GM23338 (cell line): ENCODE measurements around the gene MYOD1. TPM values are rescaled to one million over a fixed set of nuclear protein-coding genes. Genes with fewer than 3 reads are reported as not detected.

Experiments used
- ATAC-seq: fragments of 200-7000 bp; cut with Tn5 transposase; 3 replicates; pipeline ENCODE4 v1.9.1; 2020
- DNase-seq: peaks from one replicate; pipeline ENCODE4 v3.0.0-alpha.2; 2015; ENCODE audit warnings: low spot score
- H2AFZ ChIP-seq: fragments of 200-600 bp; sonication (generic); 2 replicates; pipeline ENCODE4 v1.8.0; 2016; ENCODE audit warnings: antibody characterized with exemption, mild to moderate bottlenecking, moderate library complexity
- H3F3A ChIP-seq: fragments of 200-600 bp; sonication (generic); replicated peaks from 2 replicates; pipeline ENCODE4 v1.8.0; 2017; ENCODE audit warnings: antibody characterized with exemption, mixed run types, low read depth
- H3K27ac ChIP-seq: fragments of 200-600 bp; sonication (generic); 2 replicates; pipeline ENCODE4 v1.6.1; 2016; ENCODE audit warnings: low read depth
- H3K27me3 ChIP-seq: fragments of 200-600 bp; sonication (generic); 2 replicates; pipeline ENCODE4 v1.8.0; 2016; ENCODE audit warnings: mild to moderate bottlenecking, mixed run types, moderate library complexity; ENCODE audit not compliant: insufficient read depth
- H3K36me3 ChIP-seq: fragments of 200-600 bp; sonication (generic); 2 replicates; pipeline ENCODE4 v1.8.0; 2016; ENCODE audit warnings: mild to moderate bottlenecking; ENCODE audit not compliant: insufficient read depth
- H3K4me1 ChIP-seq: fragments of 200-600 bp; sonication (generic); 2 replicates; pipeline ENCODE4 v1.8.0; 2016; ENCODE audit warnings: mild to moderate bottlenecking, moderate library complexity; ENCODE audit not compliant: insufficient read depth
- H3K4me2 ChIP-seq: fragments of 200-600 bp; sonication (generic); 2 replicates; pipeline ENCODE4 v1.7.1; 2017; ENCODE audit warnings: mixed run types
- H3K4me3 ChIP-seq: fragments of 200-600 bp; sonication (generic); 2 replicates; pipeline ENCODE4 v1.6.1; 2016; ENCODE audit warnings: mixed run types
- H3K79me2 ChIP-seq: fragments of 200-600 bp; sonication (generic); replicated peaks from 2 replicates; pipeline ENCODE4 v1.8.0; 2017; ENCODE audit warnings: mild to moderate bottlenecking; ENCODE audit not compliant: insufficient read depth
- H3K9me2 ChIP-seq: fragments of 200-600 bp; sonication (generic); 2 replicates; pipeline ENCODE4 v1.8.0; 2017; ENCODE audit not compliant: insufficient read depth
- H4K20me1 ChIP-seq: fragments of 200-600 bp; sonication (generic); replicated peaks from 2 replicates; pipeline ENCODE4 v1.8.0; 2017; ENCODE audit warnings: mild to moderate bottlenecking; ENCODE audit not compliant: insufficient read depth
- H3K27ac Mint-ChIP-seq: 2 replicates; pipeline ENCODE4 v1.8.0; 2020; ENCODE audit warnings: inconsistent platforms, mild to moderate bottlenecking, moderate library complexity, mixed read lengths
- H3K27me3 Mint-ChIP-seq: 3 replicates; pipeline ENCODE4 v1.8.0; 2022; ENCODE audit warnings: low read depth, mild to moderate bottlenecking, moderate library complexity, mixed read lengths, inconsistent platforms; ENCODE audit not compliant: insufficient read depth, poor library complexity
- H3K36me3 Mint-ChIP-seq: 3 replicates; pipeline ENCODE4 v1.8.0; 2021; ENCODE audit warnings: low read depth, mild to moderate bottlenecking, inconsistent platforms, moderate library complexity, mixed read lengths
- H3K4me1 Mint-ChIP-seq: 3 replicates; pipeline ENCODE4 v1.8.0; 2020; ENCODE audit warnings: mild to moderate bottlenecking, inconsistent platforms, mixed read lengths
- H3K4me3 Mint-ChIP-seq: 3 replicates; pipeline ENCODE4 v1.8.0; 2021; ENCODE audit warnings: moderate library complexity, mild to moderate bottlenecking, inconsistent platforms, mixed read lengths
- H3K9me3 Mint-ChIP-seq: 3 replicates; pipeline ENCODE4 v1.8.0; 2020; ENCODE audit warnings: moderate library complexity, mild to moderate bottlenecking, inconsistent platforms, mixed read lengths
- CTCF ChIP-seq, 2 experiments: fragments of 200-600 bp in 1 of 2; sonication (generic) in 1 of 2; conservative IDR thresholded peaks; 2 replicates each; pipeline versions ENCODE4 v1.5.1 to v1.6.1; 2016 to 2017; ENCODE audit warnings: antibody characterized with exemption in 2 of 2, low read depth in 2 of 2, mild to moderate bottlenecking in 2 of 2, moderate library complexity in 1 of 2
- EZH2 ChIP-seq: fragments of 200-600 bp; sonication (generic); IDR thresholded peaks from one replicate; pipeline ENCODE4 v1.8.0; 2017; ENCODE audit warnings: antibody characterized with exemption, mild to moderate bottlenecking, low read depth; ENCODE audit not compliant: unreplicated experiment
- NANOG ChIP-seq: IDR thresholded peaks from 2 replicates; pipeline ENCODE4 v1.6.1; 2016; ENCODE audit warnings: antibody characterized with exemption, borderline replicate concordance
- polyA plus RNA-seq: library from polyadenylated mRNA; unstranded; fragments of >200 nt; fragmentation: Nextera tagmentation; extraction: Ambion mirVana; gene quantifications from 2 replicates; pipeline ENCODE4 v1.2.1, GENCODE V29; 2016
- total RNA-seq: library from RNA; depleted of rRNA; stranded (reverse); fragments of >200 nt; shearing (Covaris generic); gene quantifications from 2 replicates; pipeline ENCODE4 v1.2.3, GENCODE V29; 2014
- TF ChIP-seq, protein P1 (sequence below): IDR thresholded peaks from one replicate; pipeline ENCODE4 v1.6.1; 2018; ENCODE audit warnings: antibody characterized with exemption; ENCODE audit not compliant: unreplicated experiment

The MYOD1 gene
- total and polyA plus RNA-seq, 2 experiments from 2014 or later: not detected

DNA sequence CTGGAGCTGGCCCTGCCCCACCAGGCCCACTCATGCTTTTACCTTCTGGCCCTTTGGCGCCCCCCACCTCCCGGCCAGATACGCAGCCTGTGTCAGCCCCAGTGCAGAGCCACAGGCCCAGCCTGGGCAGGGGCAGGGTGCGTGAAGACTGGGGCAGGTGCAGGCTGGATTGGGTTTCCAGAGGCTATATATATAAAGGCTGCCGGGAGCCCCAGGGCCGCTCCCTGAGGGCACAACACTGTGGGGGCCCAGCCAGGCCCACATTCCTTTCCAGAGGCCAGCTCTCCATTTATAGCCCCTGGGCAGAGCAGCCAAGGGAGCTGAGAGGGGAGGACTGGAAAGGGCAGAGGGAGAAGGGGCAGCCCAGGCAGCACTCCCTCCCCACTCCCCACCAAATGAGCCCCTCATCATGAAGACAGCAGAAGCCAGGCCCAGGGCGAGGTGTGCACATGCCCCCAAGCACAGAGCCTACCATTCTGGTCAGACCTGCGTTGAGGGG, 5.0 kb upstream of the MYOD1 start:
- Histone ChIP-seq H3K27me3 (peaks cover 76% of the 10 kb centered on the region), H3K4me2 (no peak overlapping the region), H2AFZ (no peak overlapping the region), H3K4me3 (no peak overlapping the region), H3K27ac (no peak overlapping the region), H3K79me2 (no peaks in the 10 kb centered on the region), H4K20me1 (no peaks in the 10 kb centered on the region; the same call in 1 of the 2 replicates), H3K36me3 (no peaks in the 10 kb centered on the region), H3F3A (no peaks in the 10 kb centered on the region), H3K9me2 (no peaks in the 10 kb centered on the region), H3K4me1 (no peaks in the 10 kb centered on the region)
- H3K27me3 Mint-ChIP-seq: peaks cover 4% of the 10 kb centered on the region
- H3K4me1 Mint-ChIP-seq: peaks cover 7% of the 10 kb centered on the region; the same call in 2 of the 3 replicates
- DNase-seq: peak; percentile 38
- no peak overlapping the region for H3K27ac Mint-ChIP-seq
- TF ChIP-seq NANOG: no peak
- peak in 1 of 2 experiments; percentile 61 for TF ChIP-seq CTCF (conservative IDR thresholded peaks at IDR 0.05; ENCODE audit: low read depth in 2 of 2)
- H3K36me3 Mint-ChIP-seq: no peaks in the 10 kb centered on the region
- H3K9me3 Mint-ChIP-seq: no peaks in the 10 kb centered on the region
- ATAC-seq: peak; percentile 65
- no peak overlapping the region for H3K4me3 Mint-ChIP-seq

GRCh38 chr11:17714870-17715269, 4.5 kb upstream of the MYOD1 start:
- Histone ChIP-seq H3K4me3 (no peak overlapping the region), H3K9me2 (no peaks in the 10 kb centered on the region), H4K20me1 (no peaks in the 10 kb centered on the region; the same call in 1 of the 2 replicates), H3K27ac (no peak overlapping the region), H3K36me3 (no peaks in the 10 kb centered on the region), H3K4me2 (no peak overlapping the region), H3F3A (no peaks in the 10 kb centered on the region), H2AFZ (no peak overlapping the region), H3K79me2 (no peaks in the 10 kb centered on the region), H3K4me1 (no peaks in the 10 kb centered on the region), H3K27me3 (peaks cover 81% of the 10 kb centered on the region)
- no peak overlapping the region for H3K4me3 Mint-ChIP-seq
- no peaks in the 10 kb centered on the region for H3K9me3 Mint-ChIP-seq
- TF ChIP-seq EZH2 (no peak), CTCF (conservative IDR thresholded peaks at IDR 0.05; ENCODE audit: low read depth in 2 of 2) (no peak)
- no peak for ATAC-seq
- DNase-seq: no peak
- H3K27me3 Mint-ChIP-seq: peaks cover 9% of the 10 kb centered on the region
- H3K36me3 Mint-ChIP-seq: no peaks in the 10 kb centered on the region
- no peak overlapping the region for H3K27ac Mint-ChIP-seq
- H3K4me1 Mint-ChIP-seq: peaks cover 7% of the 10 kb centered on the region; the same call in 2 of the 3 replicates

DNA sequence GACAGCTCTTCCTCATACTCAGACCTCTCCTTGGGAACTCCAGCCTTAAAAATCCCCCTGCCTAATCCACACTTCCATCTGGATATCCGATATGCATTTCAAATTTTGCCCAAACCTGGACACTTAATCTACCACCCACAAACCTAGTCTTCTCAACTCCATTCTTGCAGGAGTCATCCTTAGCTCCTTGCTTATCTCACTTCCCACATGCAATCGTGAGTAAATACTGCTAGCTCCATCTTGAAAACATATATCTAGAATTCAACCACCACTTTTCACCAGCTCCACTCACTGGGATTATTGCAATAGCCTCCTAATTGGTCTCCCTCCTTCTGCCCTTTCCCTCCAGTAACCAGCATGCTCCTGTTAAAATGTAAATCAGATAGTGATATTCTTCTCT, 2.6 kb upstream of the MYOD1 start:
- no peaks in the 10 kb centered on the region; the same call in 1 of the 2 replicates for H4K20me1 ChIP-seq
- no peak overlapping the region for H3K4me2 ChIP-seq
- no peaks in the 10 kb centered on the region for H3K79me2 ChIP-seq
- Mint-ChIP-seq H3K4me1 (peaks cover 7% of the 10 kb centered on the region; the same call in 2 of the 3 replicates), H3K9me3 (no peaks in the 10 kb centered on the region), H3K27ac (no peak overlapping the region), H3K4me3 (no peak overlapping the region), H3K27me3 (peaks cover 26% of the 10 kb centered on the region), H3K36me3 (no peaks in the 10 kb centered on the region)
- H3K4me1 ChIP-seq: peaks cover 7% of the 10 kb centered on the region; the same call in 1 of the 2 replicates
- no peak overlapping the region for H3K4me3 ChIP-seq
- ATAC-seq (no peak), DNase-seq (no peak)
- H3K36me3 ChIP-seq: no peaks in the 10 kb centered on the region
- no peaks in the 10 kb centered on the region for H3F3A ChIP-seq
- H3K9me2 ChIP-seq: no peaks in the 10 kb centered on the region
- no peak overlapping the region for H3K27ac ChIP-seq
- H3K27me3 ChIP-seq: peaks cover 96% of the 10 kb centered on the region
- H2AFZ ChIP-seq: no peak overlapping the region
- TF ChIP-seq, protein P1, sequence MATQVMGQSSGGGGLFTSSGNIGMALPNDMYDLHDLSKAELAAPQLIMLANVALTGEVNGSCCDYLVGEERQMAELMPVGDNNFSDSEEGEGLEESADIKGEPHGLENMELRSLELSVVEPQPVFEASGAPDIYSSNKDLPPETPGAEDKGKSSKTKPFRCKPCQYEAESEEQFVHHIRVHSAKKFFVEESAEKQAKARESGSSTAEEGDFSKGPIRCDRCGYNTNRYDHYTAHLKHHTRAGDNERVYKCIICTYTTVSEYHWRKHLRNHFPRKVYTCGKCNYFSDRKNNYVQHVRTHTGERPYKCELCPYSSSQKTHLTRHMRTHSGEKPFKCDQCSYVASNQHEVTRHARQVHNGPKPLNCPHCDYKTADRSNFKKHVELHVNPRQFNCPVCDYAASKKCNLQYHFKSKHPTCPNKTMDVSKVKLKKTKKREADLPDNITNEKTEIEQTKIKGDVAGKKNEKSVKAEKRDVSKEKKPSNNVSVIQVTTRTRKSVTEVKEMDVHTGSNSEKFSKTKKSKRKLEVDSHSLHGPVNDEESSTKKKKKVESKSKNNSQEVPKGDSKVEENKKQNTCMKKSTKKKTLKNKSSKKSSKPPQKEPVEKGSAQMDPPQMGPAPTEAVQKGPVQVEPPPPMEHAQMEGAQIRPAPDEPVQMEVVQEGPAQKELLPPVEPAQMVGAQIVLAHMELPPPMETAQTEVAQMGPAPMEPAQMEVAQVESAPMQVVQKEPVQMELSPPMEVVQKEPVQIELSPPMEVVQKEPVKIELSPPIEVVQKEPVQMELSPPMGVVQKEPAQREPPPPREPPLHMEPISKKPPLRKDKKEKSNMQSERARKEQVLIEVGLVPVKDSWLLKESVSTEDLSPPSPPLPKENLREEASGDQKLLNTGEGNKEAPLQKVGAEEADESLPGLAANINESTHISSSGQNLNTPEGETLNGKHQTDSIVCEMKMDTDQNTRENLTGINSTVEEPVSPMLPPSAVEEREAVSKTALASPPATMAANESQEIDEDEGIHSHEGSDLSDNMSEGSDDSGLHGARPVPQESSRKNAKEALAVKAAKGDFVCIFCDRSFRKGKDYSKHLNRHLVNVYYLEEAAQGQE: no peak
